A549 (cell line): ENCODE measurements around the gene FOXO6. TPM values are rescaled to one million over a fixed set of nuclear protein-coding genes. Genes with fewer than 3 reads are reported as not detected.

Experiments used
- ATAC-seq, 2 experiments: fragments of 200-7000 bp in 1 of 2; fragments of >200 bp in 1 of 2; cut with Nextera tagmentation in 1 of 2; cut with Tn5 transposase in 1 of 2; 3 replicates each; pipeline versions ENCODE4 v1.8.0 to v1.9.1; 2018 to 2020; ENCODE audit warnings: mild to moderate bottlenecking in 1 of 2, moderate library complexity in 1 of 2
- CTCF ChIA-PET: fragments of 300-600 bp; sonication (Branson Sonifier 250); formaldehyde crosslinking; extraction: SDS; loops from one replicate; lab custom pipeline; 2021; ENCODE audit warnings: antibody characterized with exemption, inconsistent platforms; lab: Yijun Ruan, JAX
- POLR2A ChIA-PET: fragments of 350-600 bp; formaldehyde crosslinking; extraction: SDS; loops from one replicate; lab custom pipeline; 2021; ENCODE audit warnings: antibody characterized with exemption, inconsistent platforms; lab: Yijun Ruan, JAX
- DNase-seq, 2 experiments: peaks; one replicate each; pipeline versions ENCODE4 v3.0.0 to v3.0.0-alpha.2; 2011 to 2016; ENCODE audit warnings: low read depth in 1 of 2, low spot score in 1 of 2
- FAIRE-seq: peaks from 2 replicates; lab custom pipeline; 2011; peaks lifted over from hg19 to GRCh38; lab: Jason Lieb, UNC
- H3K27ac ChIP-seq, 2 experiments: fragments of >200 bp; sonication (Bioruptor Twin); formaldehyde crosslinking; 3 replicates each; pipeline ENCODE4 v1.5.1; 2016 to 2017
- H3K4me1 ChIP-seq: fragments of >200 bp; sonication (Bioruptor Twin); formaldehyde crosslinking; 3 replicates; pipeline ENCODE4 v1.6.1; 2016
- H3K4me2 ChIP-seq: fragments of >200 bp; sonication (Bioruptor Twin); formaldehyde crosslinking; 3 replicates; pipeline ENCODE4 v1.6.1; 2016
- H3K4me3 ChIP-seq: fragments of >200 bp; sonication (Bioruptor Twin); formaldehyde crosslinking; 3 replicates; pipeline ENCODE4 v1.5.1; 2016
- H3K9me3 ChIP-seq: fragments of >200 bp; sonication (Bioruptor Twin); formaldehyde crosslinking; 3 replicates; pipeline ENCODE4 v1.6.1; 2016
- BCL3 ChIP-seq: fragments of >200 bp; sonication (Bioruptor Twin); formaldehyde crosslinking; IDR thresholded peaks from 3 replicates; pipeline ENCODE4 v1.6.1; 2016
- CEBPB ChIP-seq, 2 experiments: fragments of >200 bp in 1 of 2; sonication (Bioruptor Twin) in 1 of 2; formaldehyde crosslinking in 1 of 2; IDR thresholded peaks; 2 replicates each; pipeline ENCODE4 v1.6.1; 2012 to 2016
- CHD2 ChIP-seq: fragments of 150-350 bp; IDR thresholded peaks from 2 replicates; pipeline ENCODE4 v1.6.1; 2014; ENCODE audit warnings: low read length; ENCODE audit not compliant: partially characterized antibody
- CTCF ChIP-seq: fragments of >200 bp; sonication (Bioruptor Twin); formaldehyde crosslinking; IDR thresholded peaks from 3 replicates; pipeline ENCODE4 v1.5.1; 2016
- EHF ChIP-seq: fragments of 250-450 bp; sonication (Bioruptor Pico); IDR thresholded peaks from 2 replicates; pipeline ENCODE4 v1.5.0; 2020; ENCODE audit warnings: mild to moderate bottlenecking
- ELK1 ChIP-seq: fragments of 150-350 bp; IDR thresholded peaks from 2 replicates; pipeline ENCODE4 v1.6.1; 2014; ENCODE audit warnings: low read depth, mild to moderate bottlenecking, low read length
- EP300 ChIP-seq, 2 experiments: fragments of >200 bp; sonication (Bioruptor Twin); formaldehyde crosslinking; IDR thresholded peaks; 2 replicates in 1 of 2; 3 replicates in 1 of 2; pipeline ENCODE4 v1.6.1; 2016 to 2017
- FOSB ChIP-seq: fragments of 250-450 bp; sonication (Bioruptor Pico); IDR thresholded peaks from 2 replicates; pipeline ENCODE4 v1.5.0; 2020; ENCODE audit warnings: mild to moderate bottlenecking, moderate library complexity
- FOSL2 ChIP-seq, 2 experiments: fragments of 450-650 bp in 1 of 2; fragments of >200 bp in 1 of 2; sonication (Bioruptor Twin) in 1 of 2; formaldehyde crosslinking; IDR thresholded peaks; 2 replicates each; pipeline versions ENCODE4 v1.5.0 to v1.6.1; 2016 to 2020; ENCODE audit warnings: mild to moderate bottlenecking in 1 of 2, moderate library complexity in 1 of 2
- FOXS1 ChIP-seq: fragments of 250-450 bp; sonication (Bioruptor Pico); IDR thresholded peaks from 2 replicates; pipeline ENCODE4 v1.5.0; 2020; ENCODE audit warnings: mild to moderate bottlenecking, moderate library complexity
- JUN ChIP-seq, 2 experiments: fragments of >200 bp; sonication (Bioruptor Twin); formaldehyde crosslinking; IDR thresholded peaks; 2 replicates in 1 of 2; 3 replicates in 1 of 2; pipeline ENCODE4 v1.6.1; 2016 to 2017
- MAZ ChIP-seq: fragments of 150-350 bp; IDR thresholded peaks from 2 replicates; pipeline ENCODE4 v1.6.1; 2014; ENCODE audit warnings: antibody characterized with exemption, low read depth, low read length, borderline replicate concordance
- MYC ChIP-seq: IDR thresholded peaks from 2 replicates; pipeline ENCODE4 v1.6.1; 2012; ENCODE audit warnings: mild to moderate bottlenecking, inconsistent platforms, low read length, improper control_type of control experiment, borderline replicate concordance
- NFE2L2 ChIP-seq: fragments of 150-350 bp; conservative IDR thresholded peaks from 2 replicates; pipeline ENCODE4 v1.6.1; 2014; ENCODE audit warnings: low read length
- PHF8 ChIP-seq: fragments of 200-600 bp; sonication (generic); IDR thresholded peaks from 2 replicates; pipeline ENCODE4 v1.6.1; 2016; ENCODE audit warnings: low read depth, mild to moderate bottlenecking, antibody characterized with exemption, moderate library complexity, borderline replicate concordance
- RAD21 ChIP-seq, 2 experiments: fragments of >200 bp in 1 of 2; sonication (Bioruptor Twin) in 1 of 2; formaldehyde crosslinking in 1 of 2; IDR thresholded peaks in 1 of 2; conservative IDR thresholded peaks in 1 of 2; 2 replicates in 1 of 2; 3 replicates in 1 of 2; pipeline ENCODE4 v1.6.1; 2012 to 2018; ENCODE audit warnings: inconsistent platforms in 1 of 2
- RARB ChIP-seq: fragments of 250-450 bp; sonication (Bioruptor Pico); IDR thresholded peaks from 2 replicates; pipeline ENCODE4 v1.8.0; 2021; ENCODE audit warnings: mild to moderate bottlenecking, moderate library complexity
- REST ChIP-seq: fragments of 200-600 bp; sonication (generic); IDR thresholded peaks from 2 replicates; pipeline ENCODE4 v1.6.1; 2016; ENCODE audit warnings: antibody characterized with exemption, mild to moderate bottlenecking, moderate library complexity
- RNF2 ChIP-seq: fragments of 200-600 bp; sonication (generic); IDR thresholded peaks from 2 replicates; pipeline ENCODE4 v1.6.1; 2016; ENCODE audit warnings: low read depth, mild to moderate bottlenecking, antibody characterized with exemption, moderate library complexity, borderline replicate concordance
- SMC3 ChIP-seq: fragments of >200 bp; sonication (Bioruptor Twin); formaldehyde crosslinking; IDR thresholded peaks from 3 replicates; pipeline ENCODE4 v1.6.1; 2018; ENCODE audit warnings: inconsistent platforms
- ZFP36 ChIP-seq: fragments of 450-650 bp; IDR thresholded peaks from 2 replicates; pipeline ENCODE4 v1.6.1; 2014; ENCODE audit warnings: borderline replicate concordance; ENCODE audit not compliant: partially characterized antibody
- ZNF302 ChIP-seq: fragments of 250-450 bp; sonication (Bioruptor Pico); IDR thresholded peaks from 2 replicates; pipeline ENCODE4 v1.9.0; 2021; ENCODE audit warnings: inconsistent platforms, mild to moderate bottlenecking, moderate library complexity
- ZSCAN20 ChIP-seq: fragments of 250-450 bp; sonication (Bioruptor Pico); IDR thresholded peaks from 2 replicates; pipeline ENCODE4 v1.8.0; 2022; ENCODE audit warnings: mild to moderate bottlenecking, moderate library complexity
- WGBS: methylation state at CpG from one replicate; pipeline ENCODE4 v1.1.6; 2017; ENCODE audit errors: missing lambda C conversion rate; 5-methylcytosine and 5-hydroxymethylcytosine counted together
- polyA minus RNA-seq: library from RNA; depleted of rRNA, polyadenylated mRNA; stranded (reverse); fragments of >200 nt; gene quantifications from 2 replicates; pipeline ENCODE4 v1.2.3, GENCODE V29; 2011; rRNA and poly(A)+ RNA removed
- polyA plus RNA-seq, 4 experiments: library from polyadenylated mRNA; depleted of rRNA in 3 of 4; stranded (reverse); fragments of >200 nt; fragmentation: RNase III in 1 of 4; extraction: RNeasy Plus Mini Kit Qiagen cat#74134 plus additional on column Dnase treatment in 1 of 4; gene quantifications; 2 replicates in 3 of 4; 3 replicates in 1 of 4; pipeline ENCODE4 v1.2.3, GENCODE V29; 2011 to 2017

The FOXO6 gene
- polyA plus RNA-seq (2011; rRNA removed) (0.05 and 0.10 TPM in 2 replicates), polyA plus RNA-seq (2017; fragmentation: RNase III; extraction: RNeasy Plus Mini Kit Qiagen cat#74134 plus additional on column Dnase treatment) (0.18 to 0.25 TPM (median 0.22 TPM) in 3 replicates), polyA minus RNA-seq (0.15 and 0.17 TPM in 2 replicates)
- 0.16 and 0.27 TPM in 2 replicates for polyA plus RNA-seq (2012; cell fraction: cytosol; rRNA removed)
- polyA plus RNA-seq (2012; cell fraction: nucleus; rRNA removed) = 0.22 and 0.47 TPM in 2 replicates

- TF ChIP-seq MAZ (0 out of 2 replicates have a peak, but pooled peaks have one; percentile 18), FOSL2 (IDR thresholded peaks at IDR 0.05) (no peak), FOSL2 (CRISPR knock-in tag; IDR thresholded peaks at IDR 0.05) (no peak), SMC3 (peak; percentile 16; the same call in 1 of the 3 replicates), CTCF (peak; percentile 35; the same call in 2 of the 3 replicates), RAD21 (conservative IDR thresholded peaks at IDR 0.05 in 1 of 2, IDR thresholded peaks at IDR 0.05 in 1 of 2) (peak in 1 of 2 experiments; percentile 27; a peak in 1 of 5 replicates)
- DNase-seq = peak; percentile 92 to 96
- peak; percentile 76 to 91 for ATAC-seq
- H3K4me2 ChIP-seq = peak within 1 kb of the TSS; percentile 100
- no peak for FAIRE-seq
- POLR2A ChIA-PET = interaction anchor here (0.6 to 2.2 kb wide), 3 partner anchors 21 to 58 kb away, joined by 3 to 15 read pairs (median 3); no protein-coding TSS in a partner anchor
- H3K27ac ChIP-seq = peak within 1 kb of the TSS; percentile 45 to 81; a peak in 5 of 6 replicates
- H3K9me3 ChIP-seq = no peaks in the 10 kb centered on the region
- peak within 1 kb of the TSS; percentile 55 for H3K4me3 ChIP-seq
- 28% methylated on average over 6 of the region's 63 CpGs for WGBS
- CTCF ChIA-PET = interaction anchor here (0.6 to 1.7 kb wide), 15 partner anchors 9 to 78 kb away, joined by 3 to 7 read pairs (median 3); no protein-coding TSS in a partner anchor
- H3K4me1 ChIP-seq = peaks cover 15% of the 10 kb centered on the region; the same call in 2 of the 3 replicates
These were observed at the start of gene FOXO6 for GRCh38 chr1:41360786-41361494. Gene FOXO6 (plus strand): TSS chr1:41361434.

- no peak overlapping the region for H3K27ac ChIP-seq
- WGBS = 71% methylated on average over 4 of the region's 4 CpGs
- CTCF ChIA-PET = interaction anchor here (1.2 to 3.6 kb wide), 4 partner anchors 29 to 120 kb away, joined by 3 to 20 read pairs (median 4); no protein-coding TSS in a partner anchor
- POLR2A ChIA-PET = no interaction called here
- ATAC-seq = no peak
- H3K9me3 ChIP-seq = no peaks in the 10 kb centered on the region
- 0 out of 3 replicates have a peak, but pooled peaks cover 5% of the 10 kb centered on the region for H3K4me1 ChIP-seq
- H3K4me3 ChIP-seq = no peak overlapping the region
- DNase-seq = no peak
- no peak overlapping the region for H3K4me2 ChIP-seq
- FAIRE-seq = no peak
- TF ChIP-seq NFE2L2 = no peak
- TF ChIP-seq ELK1 = no peak
- no peak for TF ChIP-seq JUN (IDR thresholded peaks at IDR 0.05)
- no peak for TF ChIP-seq PHF8
- no peak for TF ChIP-seq ZNF302 (CRISPR knock-in tag)
- no peak for TF ChIP-seq RARB (CRISPR knock-in tag)
- TF ChIP-seq CHD2 = no peak
- no peak for TF ChIP-seq ZSCAN20 (CRISPR knock-in tag)
- TF ChIP-seq EHF = no peak
- no peak for TF ChIP-seq CEBPB (IDR thresholded peaks at IDR 0.05)
- TF ChIP-seq BCL3 = no peak
- TF ChIP-seq RNF2 = no peak
- no peak for TF ChIP-seq EP300 (IDR thresholded peaks at IDR 0.05)
- TF ChIP-seq FOXS1 (CRISPR knock-in tag) = no peak
- no peak for TF ChIP-seq MYC
- TF ChIP-seq FOSB (CRISPR knock-in tag) = no peak
- TF ChIP-seq ZFP36 = no peak
- TF ChIP-seq SMC3 = no peak
- no peak for TF ChIP-seq REST
These were observed 48.1 kb upstream of the FOXO6 start for GRCh38 chr1:41312991-41313645.
